GM18498 (cell line): ENCODE data around the gene TTC9C.
"Not testable (repeated sequence)": the region's sequence is repeated elsewhere in the genome, so short reads cannot be mapped to it uniquely, and the experiment has no call there.

Experiments
- ATAC-seq: cut with Tn5 transposase; IDR thresholded peaks from one replicate; pipeline ENCODE4 v1.9.1; 2021; ENCODE audit warnings: mild to moderate bottlenecking, moderate library complexity; ENCODE audit not compliant: unreplicated experiment

The TTC9C gene

GRCh38 chr11:62709247-62710000, 18.9 kb upstream of the TTC9C start:
- ATAC-seq: peak; percentile 70

- peak; percentile 10 for ATAC-seq
Measured at GRCh38 chr11:62710001-62710345, 18.3 kb upstream of the TTC9C start.

DNA sequence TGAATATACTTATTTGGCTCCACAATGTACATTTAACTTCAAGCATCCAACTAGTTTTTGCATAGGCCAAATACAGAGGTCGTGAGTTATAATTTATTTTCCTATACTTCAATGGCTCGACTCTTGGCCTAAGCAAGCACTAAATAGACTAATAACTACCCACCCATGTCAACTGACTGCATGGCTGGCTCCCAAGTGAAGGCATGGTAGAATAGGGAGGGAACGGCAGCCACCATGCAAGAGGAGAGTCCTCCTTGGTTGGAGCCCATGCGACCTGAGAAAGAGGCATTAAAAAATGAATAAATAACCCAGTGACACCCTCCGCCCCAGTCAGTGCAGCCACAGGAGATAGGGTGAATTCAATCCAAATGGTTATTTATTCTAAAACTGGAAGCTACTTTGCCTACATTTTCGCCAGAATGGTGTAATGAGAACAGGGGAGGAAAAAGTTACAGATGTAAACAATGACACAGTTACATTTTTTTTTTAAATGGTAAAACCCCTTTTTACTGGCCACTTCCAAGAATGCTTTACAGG, 15.9 kb upstream of the TTC9C start:
- ATAC-seq: no peak

GRCh38 chr11:62712861-62713260, 15.4 kb upstream of the TTC9C start:
- ATAC-seq: no peak

DNA sequence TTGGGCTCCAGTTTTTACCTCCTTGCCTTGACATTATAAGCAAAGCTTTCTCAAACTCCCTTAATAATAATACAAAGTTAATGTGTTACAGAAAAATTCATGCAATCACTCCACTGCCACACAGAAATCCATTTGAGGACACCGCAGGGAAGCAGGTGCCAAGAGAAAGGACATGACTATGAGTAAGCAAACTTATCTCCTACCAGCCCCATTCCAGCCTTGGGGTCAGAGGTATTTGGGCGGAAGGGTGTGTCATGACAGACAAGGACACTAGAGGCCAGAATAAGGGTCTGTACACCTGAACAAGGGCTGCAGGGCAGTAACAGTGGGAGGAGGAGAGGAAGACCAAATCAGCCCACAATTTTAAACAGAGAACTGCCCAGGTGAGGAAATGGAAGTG, 14.9 kb upstream of the TTC9C start:
- ATAC-seq: no peak

DNA sequence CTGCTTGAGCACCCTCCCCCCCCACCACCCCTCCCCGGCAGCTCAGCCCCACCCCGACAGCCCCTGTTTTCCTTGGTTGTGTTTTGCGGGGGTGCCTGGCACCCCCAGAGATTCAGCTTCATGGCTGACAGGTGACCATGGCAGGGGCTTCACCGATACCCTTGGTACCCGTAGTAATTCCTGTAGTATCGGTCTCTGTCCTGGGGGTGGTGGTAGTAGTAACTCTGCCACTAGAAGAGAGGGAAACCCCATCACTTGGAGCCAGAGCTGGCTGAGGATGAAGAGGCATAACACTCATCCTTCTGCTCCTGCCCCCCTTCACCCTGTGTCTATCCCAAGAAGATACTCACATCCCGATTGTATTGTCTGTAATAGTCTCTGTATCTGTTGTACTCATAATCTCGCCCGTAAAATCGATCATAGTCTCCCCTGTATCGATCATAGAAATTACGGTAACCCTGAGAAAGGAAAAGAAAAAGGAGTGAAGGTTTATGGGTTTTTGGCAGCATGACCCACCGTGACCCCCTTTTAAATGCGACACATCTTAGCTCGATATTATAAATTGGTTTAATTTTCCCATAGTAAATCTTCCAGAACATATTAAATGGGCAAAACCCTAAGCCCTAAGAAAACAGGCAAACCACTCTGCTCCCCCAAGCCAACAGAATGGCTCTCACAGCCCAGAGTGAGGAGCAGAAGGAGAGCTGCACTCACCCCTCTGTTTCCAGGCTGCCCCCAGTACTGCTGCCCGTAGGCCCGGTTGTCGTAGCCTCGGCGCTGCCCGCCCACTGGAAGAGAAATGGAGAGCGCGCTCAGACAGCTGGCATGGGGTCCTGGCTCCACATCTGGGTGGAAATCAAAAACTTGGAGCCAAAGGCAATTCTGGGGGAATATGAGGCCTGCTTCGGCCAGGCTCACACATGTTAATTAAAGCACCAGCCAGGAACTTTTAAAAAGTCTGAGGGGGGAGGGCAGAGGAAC, 12.8 kb upstream of the TTC9C start:
- no peak for ATAC-seq

GRCh38 chr11:62716206-62716605, 12.1 kb upstream of the TTC9C start:
- no peak for ATAC-seq

GRCh38 chr11:62716816-62717215, 11.5 kb upstream of the TTC9C start:
- ATAC-seq: no peak

DNA sequence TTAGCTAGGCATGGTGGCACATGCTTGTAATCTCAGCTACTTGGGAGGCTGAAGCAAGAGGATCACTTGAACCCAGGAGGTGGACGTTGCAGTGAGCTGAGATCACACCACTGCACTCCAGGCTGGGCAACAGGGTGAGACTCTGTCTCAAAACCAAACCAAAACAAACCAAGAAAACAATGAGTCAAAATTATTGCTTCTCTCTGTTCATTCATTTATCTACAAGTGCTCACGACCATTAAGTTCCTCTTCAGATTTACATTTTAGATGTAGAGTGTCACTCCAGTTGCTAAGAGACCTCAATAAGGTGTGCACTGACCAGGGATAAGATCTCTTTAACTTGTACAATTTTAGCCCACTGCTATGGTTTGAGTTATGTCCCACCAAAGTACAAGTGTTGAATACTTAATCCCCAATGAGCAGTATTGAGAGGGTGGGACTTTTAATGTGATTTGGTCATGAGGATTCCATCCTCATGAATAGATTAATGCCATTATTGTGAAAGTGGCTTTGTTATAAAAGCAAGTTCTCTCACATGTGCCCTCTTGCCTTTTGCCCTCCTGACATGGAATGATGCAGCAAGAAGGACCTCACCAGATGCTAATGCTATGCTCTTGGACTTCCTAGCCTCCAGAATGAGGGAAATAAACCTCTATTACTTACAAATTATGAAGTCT, 8.8 kb upstream of the TTC9C start:
- no peak for ATAC-seq

GRCh38 chr11:62721994-62722393, 6.3 kb upstream of the TTC9C start:
- ATAC-seq: no peak

- ATAC-seq: no peak
Measured at GRCh38 chr11:62724171-62724570, 4.1 kb upstream of the TTC9C start.

GRCh38 chr11:62725646-62726045, 2.6 kb upstream of the TTC9C start:
- ATAC-seq: no peak

DNA sequence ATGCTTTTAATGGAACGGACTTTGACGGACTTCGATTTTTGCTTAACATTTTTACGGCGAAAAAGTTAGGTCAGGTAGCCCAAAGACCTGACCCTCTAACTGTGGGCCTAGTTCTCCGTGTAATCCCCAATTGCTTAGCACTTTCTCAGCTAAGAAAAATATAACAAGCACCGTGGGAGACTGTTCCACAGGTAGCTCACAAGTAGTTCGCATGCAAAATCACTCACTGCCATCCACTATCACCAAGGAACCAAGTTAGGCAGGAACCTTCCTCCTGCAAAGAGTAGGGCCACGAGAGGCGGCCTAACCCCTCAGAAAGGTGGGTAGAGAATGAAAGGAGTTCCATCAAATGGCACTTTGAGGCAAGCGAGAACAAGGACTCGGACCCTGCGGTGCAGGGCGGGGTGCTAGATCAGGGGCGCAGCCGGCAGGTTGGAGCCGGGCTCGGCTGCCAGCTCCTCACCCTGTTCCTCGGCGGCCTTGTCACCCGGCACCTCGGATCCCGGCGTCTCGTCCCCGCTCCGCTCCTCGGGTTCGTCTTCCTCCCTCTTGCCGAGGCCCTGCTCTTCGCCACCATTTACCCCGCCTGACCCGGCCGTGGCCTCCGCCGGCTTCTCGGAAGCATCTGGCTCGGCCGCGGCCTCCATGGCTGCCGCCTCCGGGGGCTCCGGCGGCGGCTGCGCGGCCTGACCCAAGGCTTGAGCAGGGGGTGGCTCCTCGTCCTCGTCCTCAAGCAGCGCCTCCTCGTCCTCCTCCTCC, 2.0 kb upstream of the TTC9C start:
- ATAC-seq: peak; percentile 5

DNA sequence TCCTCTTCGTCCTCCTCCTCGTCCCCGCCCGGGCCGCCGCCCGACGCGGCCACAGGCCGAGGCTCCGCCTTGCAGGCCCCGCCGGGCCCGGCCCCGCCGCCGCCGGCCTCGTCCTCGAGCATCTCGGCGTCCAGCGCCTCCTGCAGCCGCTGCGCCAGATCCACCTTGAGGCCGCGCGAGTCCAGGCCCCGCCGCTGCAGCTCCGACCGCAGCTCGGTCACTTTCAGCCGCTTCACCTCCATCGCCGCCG, 1.4 kb upstream of the TTC9C start:
- ATAC-seq: no peak

DNA sequence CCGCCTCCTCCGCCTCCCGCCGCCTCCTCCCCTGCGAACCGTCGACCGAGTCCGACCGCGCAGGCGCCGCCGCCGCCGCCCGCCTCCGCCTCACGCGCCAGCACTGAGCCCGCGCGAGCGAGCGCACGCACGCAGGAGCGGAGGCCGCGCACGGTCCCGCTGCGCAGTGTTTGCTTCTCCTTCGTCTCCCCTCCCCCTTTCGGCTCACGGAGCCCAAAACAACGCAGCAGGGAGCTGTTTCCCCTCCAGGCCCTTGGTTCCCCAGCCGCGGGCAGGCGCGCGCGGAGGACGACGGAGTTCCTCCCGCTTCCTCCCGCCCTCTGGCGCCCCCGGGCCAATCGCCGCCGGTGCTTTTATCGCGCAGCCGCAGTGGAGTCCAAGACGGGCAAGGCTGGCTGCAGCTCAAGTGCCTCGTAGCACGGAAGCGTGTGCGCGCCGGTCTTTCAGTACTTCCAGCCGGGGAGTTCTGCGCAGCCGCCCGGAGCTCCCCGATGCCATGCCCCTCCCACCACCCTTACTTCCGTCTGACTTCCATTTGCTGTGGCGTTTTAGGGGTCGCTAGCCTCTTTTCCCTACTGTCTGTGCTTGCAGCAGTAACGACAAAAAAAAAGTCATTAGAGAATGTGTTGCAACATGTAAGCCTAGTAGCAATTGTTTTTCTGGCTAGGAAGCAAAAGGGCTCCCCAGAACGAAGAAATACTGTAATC, 968 bp upstream of the TTC9C start, which contains the start of gene HNRNPUL2:
HNRNPUL2 (minus strand) TSS at position 293 of the 707 bp plus-strand sequence. CDS start 301 bp downstream, outside the sequence.
- ATAC-seq: peak; percentile 76

- peak; percentile 52 for ATAC-seq
Measured at GRCh38 chr11:62727872-62728170, 465 bp upstream of the TTC9C start.

DNA sequence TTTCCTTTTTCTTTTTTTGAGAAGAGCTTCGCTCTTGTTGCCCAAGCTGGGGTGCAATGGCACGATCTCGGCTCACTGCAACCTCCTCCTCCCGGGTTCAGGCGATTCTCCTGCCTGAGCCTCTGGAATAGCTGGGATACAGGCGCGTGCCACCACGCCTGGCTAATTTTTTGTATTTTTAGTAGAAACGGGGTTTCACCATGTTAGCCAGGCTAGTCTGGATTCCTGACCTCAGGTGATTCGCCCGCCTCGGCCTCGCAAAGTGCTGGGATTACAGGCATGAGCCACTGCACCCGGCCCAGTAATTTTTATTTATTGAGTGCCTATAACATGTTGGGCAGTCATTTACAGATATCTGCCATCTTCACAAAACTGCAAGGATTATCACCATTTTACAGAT, 1.8 kb downstream of the TTC9C start:
- not testable (repeated sequence) for ATAC-seq

DNA sequence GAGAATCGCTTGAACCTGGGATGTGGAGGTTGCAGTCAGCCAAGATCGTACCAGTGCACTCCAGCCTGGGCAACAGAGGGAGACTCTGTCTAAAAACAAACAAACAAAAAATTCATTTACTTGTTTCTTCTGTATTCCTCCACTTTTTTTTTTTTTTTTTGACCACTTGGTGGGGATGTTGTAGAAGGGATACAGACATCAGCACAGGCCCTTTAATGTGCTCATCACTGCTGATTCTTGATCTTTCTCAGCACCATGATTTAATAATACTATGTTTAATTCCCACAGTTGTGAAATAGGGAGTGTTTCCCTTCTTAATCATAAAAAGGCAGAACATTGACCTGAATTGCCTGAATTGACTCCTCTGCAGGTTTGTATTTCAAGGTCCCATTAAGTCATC, 4.5 kb downstream of the TTC9C start:
- no peak for ATAC-seq

GRCh38 chr11:62737196-62737595, 8.9 kb downstream of the TTC9C start:
- ATAC-seq: no peak

DNA sequence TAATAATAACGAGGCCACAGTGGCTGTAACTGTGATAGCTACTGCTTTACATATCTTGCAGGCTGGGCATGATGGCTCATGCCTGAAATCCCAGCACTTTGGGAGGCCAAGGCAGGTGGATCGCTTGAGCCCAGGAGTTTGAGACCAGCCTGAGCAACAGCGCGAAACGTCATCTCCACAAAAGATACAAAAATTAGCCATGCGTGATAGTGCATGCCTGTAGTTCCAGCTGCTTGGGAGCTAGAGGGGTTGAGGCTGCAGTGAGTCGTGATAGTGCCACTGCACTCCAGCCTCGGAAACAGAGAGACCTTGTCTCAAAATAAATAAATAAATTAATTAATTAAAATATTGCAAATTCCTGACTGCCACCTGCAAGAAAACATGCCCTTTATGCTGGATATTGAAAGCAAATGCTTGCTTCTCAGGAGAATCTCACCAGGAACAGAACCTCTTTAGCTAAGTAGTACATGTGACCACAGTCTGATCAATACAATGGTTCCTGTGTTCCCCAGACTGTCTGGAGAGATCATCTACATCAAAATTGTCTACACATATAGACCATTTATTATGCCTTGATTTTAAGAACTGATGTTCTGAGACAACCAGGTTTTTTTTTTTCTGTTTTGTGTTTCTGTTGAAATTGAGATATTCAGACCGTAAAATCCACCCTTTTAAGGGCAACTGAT, 19.3 kb downstream of the TTC9C start:
- ATAC-seq: no peak
